GM18868 (cell line): ENCODE measurements around the gene ZNF800.
"Not testable (repeated sequence)": the region's sequence is repeated elsewhere in the genome, so short reads cannot be mapped to it uniquely, and the experiment has no call there.

Experiments used
- ATAC-seq: cut with Tn5 transposase; IDR thresholded peaks from one replicate; pipeline ENCODE4 v1.9.1; 2021; ENCODE audit warnings: mild to moderate bottlenecking, moderate library complexity; ENCODE audit not compliant: unreplicated experiment

Gene ZNF800, protein sequence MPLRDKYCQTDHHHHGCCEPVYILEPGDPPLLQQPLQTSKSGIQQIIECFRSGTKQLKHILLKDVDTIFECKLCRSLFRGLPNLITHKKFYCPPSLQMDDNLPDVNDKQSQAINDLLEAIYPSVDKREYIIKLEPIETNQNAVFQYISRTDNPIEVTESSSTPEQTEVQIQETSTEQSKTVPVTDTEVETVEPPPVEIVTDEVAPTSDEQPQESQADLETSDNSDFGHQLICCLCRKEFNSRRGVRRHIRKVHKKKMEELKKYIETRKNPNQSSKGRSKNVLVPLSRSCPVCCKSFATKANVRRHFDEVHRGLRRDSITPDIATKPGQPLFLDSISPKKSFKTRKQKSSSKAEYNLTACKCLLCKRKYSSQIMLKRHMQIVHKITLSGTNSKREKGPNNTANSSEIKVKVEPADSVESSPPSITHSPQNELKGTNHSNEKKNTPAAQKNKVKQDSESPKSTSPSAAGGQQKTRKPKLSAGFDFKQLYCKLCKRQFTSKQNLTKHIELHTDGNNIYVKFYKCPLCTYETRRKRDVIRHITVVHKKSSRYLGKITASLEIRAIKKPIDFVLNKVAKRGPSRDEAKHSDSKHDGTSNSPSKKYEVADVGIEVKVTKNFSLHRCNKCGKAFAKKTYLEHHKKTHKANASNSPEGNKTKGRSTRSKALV

DNA sequence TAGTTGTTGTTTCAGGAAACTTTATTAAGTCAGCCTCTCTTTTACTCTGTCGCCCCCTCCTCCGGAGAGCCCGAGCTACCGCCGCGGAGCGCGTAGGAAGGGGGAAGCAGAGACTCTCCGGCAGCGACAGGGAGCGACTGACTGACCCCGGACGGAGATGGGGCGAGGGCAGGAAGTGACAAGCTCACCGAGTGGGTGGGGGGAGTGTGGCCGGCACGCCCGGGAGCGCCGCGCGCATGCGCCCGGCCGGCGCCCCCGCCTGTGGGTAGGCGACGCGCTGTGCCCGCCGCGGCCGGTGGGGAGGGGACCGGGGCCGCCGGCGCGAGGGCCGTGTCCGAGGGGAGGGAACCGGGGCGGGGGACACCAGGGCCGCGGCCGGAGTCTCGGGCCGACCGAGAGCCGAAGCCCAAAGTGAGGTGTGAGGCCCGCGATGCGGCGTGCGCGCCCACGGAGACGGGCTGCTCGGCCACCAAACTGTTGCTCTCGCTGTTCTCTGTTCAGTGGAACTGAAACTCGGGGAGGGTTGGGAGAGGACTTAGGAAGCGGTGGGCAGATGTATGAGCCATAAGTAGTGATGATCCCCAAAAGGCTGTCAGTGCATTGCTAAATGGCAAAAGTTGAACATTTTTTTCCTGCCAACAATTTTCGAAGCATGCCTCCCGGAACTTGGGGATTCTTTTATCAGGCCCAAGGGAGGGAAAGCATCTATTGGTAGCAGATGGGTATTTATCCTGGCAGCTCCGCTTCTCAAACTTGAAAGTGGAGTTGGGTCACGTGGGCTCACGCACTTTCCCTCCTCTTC is at the start of gene ZNF800:
TSS of gene ZNF800 (minus strand) at position 143 of the 802 bp plus-strand sequence. CDS start 1,151 bp downstream, outside the sequence.
- peak; percentile 76 for ATAC-seq

DNA sequence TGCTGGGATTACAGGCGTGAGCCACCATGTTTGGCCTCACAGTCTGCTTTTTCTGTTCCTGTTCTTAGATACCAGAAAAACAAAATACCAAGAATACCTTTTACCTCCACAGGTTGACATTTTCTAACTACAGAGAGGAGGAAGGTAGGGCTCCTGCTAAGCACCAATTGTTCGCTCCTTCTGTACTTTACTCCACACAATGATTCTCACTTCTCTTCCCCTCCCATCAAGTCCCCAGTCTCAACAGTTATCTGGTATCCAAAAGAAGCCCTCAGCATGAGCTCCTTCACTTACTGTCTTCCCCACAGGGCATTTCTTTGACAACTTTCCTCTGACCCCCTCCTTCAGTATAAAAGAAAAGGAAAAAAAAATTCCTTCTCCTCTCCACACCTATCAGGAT is 47.7 kb upstream of the ZNF800 start:
- no peak for ATAC-seq

DNA sequence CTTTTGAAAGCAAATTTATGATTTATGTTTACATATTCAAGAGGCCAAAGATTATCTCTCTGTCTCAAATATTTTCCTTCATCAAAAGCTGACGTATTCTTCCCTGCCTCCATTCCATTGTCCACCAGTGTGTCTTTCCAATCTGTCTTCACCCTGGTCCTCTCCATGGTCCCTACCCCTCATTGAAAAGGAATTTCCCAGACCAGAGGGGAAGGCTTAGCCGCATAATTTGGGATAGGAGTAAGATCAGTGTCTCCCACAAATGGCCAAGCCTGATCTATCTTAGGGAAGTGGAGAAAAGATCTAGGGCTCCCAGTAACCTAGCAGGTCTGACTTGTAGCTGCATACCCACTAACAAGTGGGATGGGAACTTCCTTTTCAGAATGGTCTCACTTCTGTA is 46.3 kb upstream of the ZNF800 start:
- ATAC-seq, result no peak

DNA sequence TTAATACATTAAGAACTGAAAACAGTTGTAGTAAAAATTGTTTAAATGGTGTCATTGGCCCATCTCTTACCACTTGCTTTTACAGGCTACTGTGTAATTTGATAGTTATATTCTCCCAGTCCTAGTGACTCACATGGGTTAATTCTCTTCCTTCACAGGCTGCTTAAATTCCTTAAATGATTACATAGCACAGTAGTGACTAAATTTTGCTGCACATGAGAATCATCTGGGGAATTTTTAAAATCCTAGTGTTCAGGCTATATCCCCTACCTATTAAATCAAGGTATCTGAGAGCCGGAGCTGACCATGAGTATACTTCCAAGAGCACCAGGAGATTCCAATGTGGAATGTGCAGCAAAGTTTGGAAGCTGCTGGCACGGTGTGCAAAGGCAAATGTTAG is 45.3 kb upstream of the ZNF800 start:
- no peak for ATAC-seq

DNA sequence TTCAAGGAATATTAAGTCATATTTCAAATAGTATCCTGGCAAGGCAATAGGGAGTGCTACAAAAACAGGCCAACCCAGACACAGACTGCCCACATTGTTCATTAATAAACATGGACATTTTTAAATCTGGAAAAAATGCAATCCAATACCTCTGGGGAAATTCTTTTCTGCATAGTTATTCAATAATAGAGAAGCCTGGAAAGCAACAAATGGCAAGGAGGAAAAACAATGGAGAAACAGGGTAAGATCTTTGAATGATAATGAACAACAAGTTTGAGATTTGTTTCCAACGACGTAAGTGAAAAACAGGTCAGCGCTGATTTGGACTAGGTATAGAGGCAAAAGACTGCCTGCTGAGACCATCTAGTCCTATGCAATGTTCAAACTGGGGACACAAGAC is 44.7 kb upstream of the ZNF800 start:
- no peak for ATAC-seq

DNA sequence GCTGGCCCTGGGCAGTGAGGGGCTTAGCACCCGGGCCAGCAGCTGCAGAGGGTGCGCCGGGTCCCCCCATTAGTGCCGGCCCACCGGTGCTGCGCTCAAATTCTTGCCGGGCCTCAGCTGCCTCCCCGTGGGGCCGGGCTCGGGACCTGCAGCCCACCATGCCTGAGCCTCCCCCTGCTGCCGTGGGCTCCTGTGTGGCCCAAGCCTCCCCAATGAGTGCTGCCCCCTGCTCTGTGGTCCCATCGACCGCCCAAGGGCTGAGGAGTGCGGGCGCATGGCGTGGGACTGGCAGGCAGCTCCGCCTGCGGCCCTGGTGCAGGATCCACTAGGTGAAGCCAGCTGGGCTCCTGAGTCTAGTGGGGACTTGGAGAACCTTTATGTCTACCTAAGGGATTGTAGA is 36.8 kb upstream of the ZNF800 start:
- ATAC-seq, result not testable (repeated sequence)

DNA sequence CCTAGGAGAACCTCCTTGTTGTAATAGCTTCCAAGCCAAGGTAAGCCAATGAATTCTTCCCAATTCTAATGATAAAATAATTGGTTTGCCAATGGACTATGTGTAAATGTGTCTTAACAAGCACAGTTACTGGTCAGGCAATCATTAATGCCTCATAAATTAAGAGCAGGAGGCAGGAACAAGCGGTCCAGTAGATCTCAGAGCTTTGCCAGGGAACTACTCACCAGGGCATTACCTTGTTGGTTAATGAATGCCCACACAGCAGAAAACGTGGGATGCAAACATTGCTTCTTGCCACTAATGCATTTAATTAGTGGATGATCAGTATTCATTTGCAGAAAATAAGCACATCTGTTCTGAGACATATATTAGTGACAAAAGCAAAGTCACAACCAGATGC is 26.7 kb upstream of the ZNF800 start:
- no peak for ATAC-seq

DNA sequence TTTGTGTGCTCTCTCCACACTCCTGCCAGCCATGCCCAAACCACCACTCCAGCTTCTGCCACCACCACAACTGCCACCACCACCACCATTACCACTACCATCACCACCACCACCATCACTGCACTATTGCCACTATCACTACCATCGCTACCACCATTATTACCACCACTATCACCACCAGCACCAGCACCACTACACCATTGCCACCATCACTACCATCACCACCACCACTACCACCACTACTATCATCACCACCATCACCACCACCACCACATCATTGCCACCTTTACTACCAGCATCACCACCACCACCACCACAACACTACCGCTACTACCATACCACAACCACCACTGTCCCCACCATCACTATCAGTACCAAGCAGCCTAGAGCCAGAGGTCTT is 26.0 kb upstream of the ZNF800 start:
- no peak for ATAC-seq

DNA sequence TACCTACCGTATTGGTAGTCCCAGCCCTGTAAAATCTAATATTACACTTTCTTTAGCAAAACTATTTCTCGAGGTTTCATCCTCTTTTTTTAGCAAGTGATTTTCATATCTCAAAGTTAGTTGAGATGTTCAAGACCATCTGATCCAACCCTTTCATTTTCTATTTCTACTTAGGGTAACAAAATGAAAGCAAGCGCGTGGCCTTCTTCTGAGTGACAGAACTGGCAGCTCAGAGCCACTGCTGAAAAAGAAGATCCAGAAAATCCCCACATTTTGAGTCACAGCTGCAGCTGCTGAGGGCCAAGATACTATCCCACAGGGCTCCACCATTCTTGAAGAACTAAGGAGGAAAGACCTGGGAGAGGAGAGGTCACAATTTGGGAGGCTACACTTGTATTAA is 24.8 kb upstream of the ZNF800 start:
- peak; percentile 74 for ATAC-seq

DNA sequence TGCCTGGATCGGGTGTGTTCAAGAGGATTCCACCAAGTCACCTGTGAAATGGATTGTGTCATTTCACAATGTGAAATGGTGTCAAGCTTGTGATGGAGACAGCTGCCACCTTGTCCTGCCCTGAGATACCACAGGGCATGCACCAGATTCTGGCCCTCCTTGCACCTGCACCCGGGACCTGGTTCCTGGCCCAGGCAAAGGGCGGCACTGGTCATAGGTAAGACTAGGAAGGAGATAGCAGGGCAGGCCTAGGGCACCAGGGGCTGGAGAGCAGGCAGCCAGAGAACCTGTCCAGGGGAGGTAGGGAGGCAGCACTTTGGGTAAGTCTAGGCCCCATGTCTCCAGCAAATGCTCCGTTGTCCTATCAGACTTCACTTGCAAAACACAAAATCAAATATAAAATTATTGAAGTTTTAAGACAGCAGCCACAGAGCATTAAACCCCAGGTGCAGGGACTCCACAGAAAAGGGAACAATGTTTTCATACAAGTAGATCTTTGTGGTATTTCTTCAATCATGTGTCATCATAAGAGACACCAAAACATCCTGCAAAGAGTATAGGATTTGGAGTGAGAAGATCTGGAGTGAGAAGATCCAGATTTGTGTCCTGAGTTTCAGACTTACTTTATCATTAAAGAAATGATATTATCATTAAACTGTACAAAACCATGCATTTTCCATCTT is 22.7 kb upstream of the ZNF800 start:
- ATAC-seq, result no peak

DNA sequence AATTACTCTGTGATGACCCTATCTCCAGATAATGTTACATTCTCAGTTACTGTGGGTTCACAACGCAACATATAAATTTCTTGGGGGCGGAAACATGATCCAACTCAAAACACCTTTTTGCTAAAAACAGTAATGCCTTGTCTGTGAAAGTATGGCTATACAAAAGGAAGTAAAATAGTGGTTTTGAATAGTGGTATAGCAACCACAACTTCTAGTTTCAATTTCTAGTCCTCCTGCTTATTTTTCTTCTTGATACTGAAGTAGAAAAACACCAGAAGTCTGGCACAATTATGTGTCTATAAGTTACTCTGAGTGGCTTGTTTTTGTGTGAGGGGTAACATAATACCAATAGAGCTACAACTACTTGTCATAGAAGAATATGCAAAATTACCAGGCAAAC is 21.5 kb upstream of the ZNF800 start:
- peak; percentile 70 for ATAC-seq

DNA sequence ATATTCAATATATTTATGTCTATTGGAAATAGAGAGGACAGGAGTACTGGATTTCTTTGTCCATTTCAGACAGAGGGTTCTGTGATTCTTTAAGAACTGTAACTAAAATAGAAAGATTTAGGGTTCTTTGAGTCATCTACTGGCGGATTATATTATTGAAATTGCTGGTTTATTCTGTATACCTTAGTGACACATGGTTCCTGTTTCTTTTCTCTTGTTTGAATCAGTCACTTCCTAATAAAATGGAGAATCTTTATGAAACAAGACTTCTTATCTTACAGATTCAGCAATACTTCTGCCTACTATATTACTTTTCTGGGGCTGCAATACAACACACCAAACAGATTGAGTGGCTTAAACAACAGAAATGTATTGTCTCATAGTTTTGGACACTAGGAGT is 20.8 kb upstream of the ZNF800 start:
- no peak for ATAC-seq

DNA sequence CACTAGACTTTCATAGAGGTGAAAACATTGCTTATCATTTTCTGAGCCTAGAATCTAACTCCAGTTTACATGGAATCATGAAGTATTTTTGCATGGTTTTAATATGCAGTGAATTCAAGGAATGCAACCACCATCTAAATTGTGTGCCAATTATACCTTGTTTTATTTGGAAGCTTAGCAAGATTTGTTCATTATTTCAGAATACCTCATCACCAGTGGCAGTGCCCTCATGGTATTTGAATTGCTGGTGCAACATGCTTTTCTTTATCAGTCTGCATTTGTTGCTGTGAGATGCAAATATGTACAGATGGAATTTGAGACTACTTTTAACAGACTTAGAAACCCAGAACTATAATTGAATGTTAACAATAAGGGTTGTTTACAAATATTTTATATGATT is 18.7 kb upstream of the ZNF800 start:
- no peak for ATAC-seq

DNA sequence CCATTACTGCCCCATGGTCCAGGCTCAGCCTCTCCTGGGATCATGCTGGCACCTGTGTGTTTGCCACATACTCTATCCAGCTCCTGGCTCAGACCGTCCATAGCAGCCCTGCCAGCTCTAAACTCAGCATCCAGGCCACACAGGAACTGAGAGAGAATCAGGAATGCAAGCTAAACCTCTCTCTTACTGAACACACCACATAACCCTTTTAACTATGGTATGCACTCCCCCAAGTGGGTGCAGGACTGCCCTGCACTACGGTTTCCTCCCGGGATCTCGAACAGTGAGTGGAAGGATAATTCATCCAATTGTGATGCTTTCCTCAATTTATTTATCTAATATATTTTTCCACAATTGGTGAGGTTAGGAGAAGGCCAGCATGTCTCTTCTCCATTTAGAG is 17.1 kb upstream of the ZNF800 start:
- ATAC-seq, result no peak

DNA sequence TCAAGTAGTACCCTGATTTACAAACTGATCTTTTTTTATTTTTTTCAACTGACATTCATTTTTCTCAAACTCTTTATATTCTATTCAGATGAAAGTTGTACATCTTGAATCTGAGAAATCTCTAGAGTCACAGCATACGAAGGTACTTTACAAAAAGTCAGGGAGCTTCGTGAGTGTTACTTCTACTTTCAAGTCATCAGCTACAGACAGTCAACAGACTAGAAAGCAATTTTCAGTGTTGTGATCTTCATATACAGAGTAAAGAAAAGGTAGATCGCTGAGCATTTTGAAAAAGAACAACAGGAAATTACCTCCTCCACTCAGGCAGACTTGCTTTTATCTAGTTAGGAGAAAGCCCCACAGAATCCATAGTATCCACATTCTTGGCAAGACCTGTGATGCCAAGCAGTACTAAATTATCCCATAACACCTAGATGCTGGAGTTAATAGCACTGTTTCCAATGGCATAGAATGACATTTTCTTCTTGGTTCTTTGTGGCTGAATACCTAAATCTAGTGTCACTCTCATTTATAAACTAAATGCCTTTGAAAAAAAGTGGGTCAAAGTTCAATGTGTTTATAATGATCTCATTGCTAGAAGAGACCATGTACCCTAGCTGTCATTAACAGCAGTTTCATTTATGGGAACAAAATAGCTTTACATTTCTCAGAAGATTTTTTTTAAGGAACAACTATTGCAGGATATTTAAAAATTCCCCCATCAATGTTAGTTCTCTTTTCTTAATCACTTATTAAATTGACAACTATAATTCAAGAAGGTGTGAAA is 12.0 kb upstream of the ZNF800 start:
- ATAC-seq, result peak; percentile 88

DNA sequence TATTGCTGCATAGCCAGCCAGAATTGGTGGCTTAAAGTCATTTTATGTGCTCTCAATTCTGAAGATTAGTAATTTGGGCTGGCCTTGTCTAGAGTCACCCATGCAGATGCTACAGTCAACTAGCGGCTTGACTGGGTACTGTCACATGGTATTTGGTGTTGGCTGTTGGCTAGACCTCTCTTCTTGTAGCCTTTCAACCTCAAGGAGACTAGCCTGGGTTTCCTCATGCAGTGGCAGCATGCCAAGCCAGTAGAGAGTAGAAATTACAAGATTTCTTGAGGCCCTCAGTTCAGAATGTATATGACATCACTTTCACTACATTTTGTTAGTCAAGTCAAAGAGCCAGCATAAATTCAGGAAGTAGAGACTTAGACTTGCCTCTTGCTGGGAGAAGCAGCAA is 3.7 kb upstream of the ZNF800 start:
- ATAC-seq, result peak; percentile 41

DNA sequence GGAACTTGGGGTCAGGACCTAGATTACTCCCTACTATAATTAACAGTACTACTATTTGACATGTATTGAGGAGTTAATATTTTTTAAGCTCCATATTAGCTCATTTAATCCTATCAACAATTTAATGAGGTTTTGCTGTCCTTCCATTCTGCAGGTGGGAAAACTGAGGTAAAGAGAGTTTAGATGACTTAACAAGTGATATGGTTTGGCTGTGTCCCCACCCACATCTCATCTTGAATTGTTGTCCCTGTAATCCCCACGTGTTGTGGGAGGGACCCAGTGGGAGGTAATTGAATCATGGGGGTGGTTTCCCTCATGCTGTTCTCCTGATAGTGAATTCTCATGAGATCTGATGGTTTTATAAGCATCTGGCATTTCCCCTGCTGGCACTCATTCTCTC is 2.6 kb upstream of the ZNF800 start:
- not testable (repeated sequence) for ATAC-seq

DNA sequence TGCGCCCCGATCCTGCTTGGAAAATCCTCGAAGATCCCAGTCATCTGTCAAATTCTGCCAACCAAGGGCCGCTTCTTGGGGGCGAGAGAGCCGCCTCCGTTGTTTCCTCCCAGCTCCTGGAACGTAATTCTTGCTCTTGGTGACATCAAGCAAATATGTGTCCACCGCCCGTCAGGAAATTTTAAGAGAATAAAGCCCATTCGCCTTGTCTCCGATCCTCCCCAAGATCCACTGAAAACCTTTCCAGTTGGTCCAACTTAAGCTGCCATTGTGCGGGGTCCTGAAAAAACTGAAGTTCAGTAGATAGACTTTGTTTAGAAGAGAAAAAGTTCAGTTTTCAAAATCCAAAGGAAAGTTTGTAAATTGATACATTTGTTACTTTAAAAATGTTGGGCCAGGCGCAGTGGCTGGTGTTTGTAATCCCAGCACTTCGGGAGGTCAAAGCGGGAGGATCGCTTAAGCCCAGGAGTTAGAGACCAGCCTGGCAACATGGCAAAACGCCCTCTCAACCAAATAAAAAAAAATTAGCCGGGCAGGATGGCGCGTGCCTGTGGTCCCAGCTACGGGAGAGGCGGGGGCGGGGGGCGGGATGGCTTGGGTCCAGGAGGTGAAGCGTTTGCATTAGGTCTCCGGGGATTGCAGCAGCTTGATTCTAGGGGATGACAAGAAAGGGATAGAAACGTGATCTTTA is 1.0 kb upstream of the ZNF800 start:
- ATAC-seq, result no peak

DNA sequence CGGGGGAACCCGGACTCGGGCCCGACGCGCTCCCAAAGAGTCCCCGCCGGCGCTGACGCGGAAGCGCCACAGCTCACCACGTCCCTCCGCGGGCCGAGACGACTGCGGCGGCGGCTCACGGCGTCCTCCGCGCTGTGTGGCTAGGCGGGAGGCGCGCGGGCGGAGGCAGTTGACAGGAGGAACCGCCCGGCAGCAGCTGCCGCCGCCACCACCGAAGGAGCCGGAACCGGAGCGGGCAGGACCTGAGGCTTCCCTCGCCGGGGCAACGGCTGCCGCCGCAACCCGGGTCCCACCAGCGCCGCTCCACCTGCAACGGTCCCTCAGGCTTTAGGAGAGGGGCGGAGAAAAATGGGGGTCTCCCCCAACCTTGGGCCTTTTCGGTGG is 334 bp downstream of the ZNF800 start:
- peak; percentile 38 for ATAC-seq
